KOPT-K1 (cell line): Measurements from ENCODE around the gene ABCB11.

Experiments used
- H3K27ac ChIP-seq: fragments of 200-600 bp; sonication (generic); 2 replicates; pipeline ENCODE4 v1.5.1; 2016; ENCODE audit warnings: antibody characterized with exemption, mild to moderate bottlenecking, low read depth, low read length; ENCODE audit not compliant: poor library complexity, severe bottlenecking
- H3K36me3 ChIP-seq: fragments of 200-600 bp; sonication (generic); 2 replicates; pipeline ENCODE4 v1.5.1; 2017; ENCODE audit warnings: antibody characterized with exemption, mild to moderate bottlenecking, low read length, moderate library complexity; ENCODE audit not compliant: insufficient read depth
- H3K9me3 ChIP-seq: fragments of 200-600 bp; sonication (generic); 2 replicates; pipeline ENCODE4 v1.5.1; 2017; ENCODE audit warnings: antibody characterized with exemption, low read length, mild to moderate bottlenecking; ENCODE audit not compliant: insufficient read depth, poor library complexity, severe bottlenecking

The ABCB11 gene

GRCh38 chr2:169005080-169005598 lies 26.0 kb downstream of the ABCB11 start:
- H3K36me3 ChIP-seq: no peaks in the 10 kb centered on the region
- H3K9me3 ChIP-seq: no peaks in the 10 kb centered on the region
- no peak overlapping the region for H3K27ac ChIP-seq

GRCh38 chr2:169002161-169002738 lies 28.9 kb downstream of the ABCB11 start:
- Histone ChIP-seq H3K9me3 (no peaks in the 10 kb centered on the region), H3K36me3 (no peaks in the 10 kb centered on the region), H3K27ac (no peak overlapping the region)

GRCh38 chr2:169001116-169001815 lies 29.9 kb downstream of the ABCB11 start:
- H3K27ac ChIP-seq: no peak overlapping the region
- H3K36me3 ChIP-seq: no peaks in the 10 kb centered on the region
- no peaks in the 10 kb centered on the region for H3K9me3 ChIP-seq

GRCh38 chr2:168999668-169000213 lies 31.4 kb downstream of the ABCB11 start:
- Histone ChIP-seq H3K9me3 (no peaks in the 10 kb centered on the region), H3K36me3 (no peaks in the 10 kb centered on the region), H3K27ac (no peak overlapping the region)

- Histone ChIP-seq H3K27ac (no peak overlapping the region), H3K36me3 (no peaks in the 10 kb centered on the region), H3K9me3 (no peaks in the 10 kb centered on the region)
These were observed 32.4 kb downstream of the ABCB11 start for GRCh38 chr2:168998609-168999211.

GRCh38 chr2:168997794-168998193 lies 33.3 kb downstream of the ABCB11 start:
- no peaks in the 10 kb centered on the region for H3K36me3 ChIP-seq
- no peak overlapping the region for H3K27ac ChIP-seq
- no peaks in the 10 kb centered on the region for H3K9me3 ChIP-seq

- no peak overlapping the region for H3K27ac ChIP-seq
- H3K9me3 ChIP-seq: no peaks in the 10 kb centered on the region
These were observed 34.0 kb downstream of the ABCB11 start for GRCh38 chr2:168997118-168997521.

GRCh38 chr2:168995744-168996143 lies 35.4 kb downstream of the ABCB11 start:
- Histone ChIP-seq H3K9me3 (no peaks in the 10 kb centered on the region), H3K27ac (no peak overlapping the region), H3K36me3 (no peaks in the 10 kb centered on the region)

More at GRCh38 chr2:168997118-168997521, 34.0 kb downstream of the ABCB11 start:
- no peaks in the 10 kb centered on the region for H3K36me3 ChIP-seq

GRCh38 chr2:168993538-168993937 lies 37.6 kb downstream of the ABCB11 start:
- Histone ChIP-seq H3K36me3 (no peaks in the 10 kb centered on the region), H3K9me3 (no peaks in the 10 kb centered on the region), H3K27ac (no peak overlapping the region)

GRCh38 chr2:168992591-168993349 lies 38.4 kb downstream of the ABCB11 start:
- H3K36me3 ChIP-seq: no peaks in the 10 kb centered on the region
- H3K9me3 ChIP-seq: no peaks in the 10 kb centered on the region
- no peak overlapping the region for H3K27ac ChIP-seq

- H3K36me3 ChIP-seq: no peaks in the 10 kb centered on the region
- no peak overlapping the region for H3K27ac ChIP-seq
- no peaks in the 10 kb centered on the region for H3K9me3 ChIP-seq
These were observed 39.1 kb downstream of the ABCB11 start for GRCh38 chr2:168992026-168992425.

- no peaks in the 10 kb centered on the region for H3K9me3 ChIP-seq
- no peaks in the 10 kb centered on the region for H3K36me3 ChIP-seq
- H3K27ac ChIP-seq: no peak overlapping the region
These were observed 42.4 kb downstream of the ABCB11 start for GRCh38 chr2:168988755-168989154.

GRCh38 chr2:168986398-168986943 lies 44.7 kb downstream of the ABCB11 start:
- Histone ChIP-seq H3K9me3 (no peaks in the 10 kb centered on the region), H3K36me3 (no peaks in the 10 kb centered on the region), H3K27ac (no peak overlapping the region)

GRCh38 chr2:168981651-168982050 lies 49.5 kb downstream of the ABCB11 start:
- H3K36me3 ChIP-seq: no peaks in the 10 kb centered on the region
- H3K27ac ChIP-seq: no peak overlapping the region
- no peaks in the 10 kb centered on the region for H3K9me3 ChIP-seq
